Ectodermal cell (in vitro differentiated cells): ENCODE results near the gene ASTN2.

ENCODE experiments used
- H3K27ac ChIP-seq: 2 replicates; pipeline ENCODE4 v1.7.0; 2013; ENCODE audit warnings: mild to moderate bottlenecking, low read depth, low read length; ENCODE audit not compliant: insufficient read depth, poor library complexity, severe bottlenecking
- H3K27me3 ChIP-seq: 2 replicates; pipeline ENCODE4 v1.7.0; 2013; ENCODE audit warnings: mild to moderate bottlenecking, low read length; ENCODE audit not compliant: insufficient read depth, control insufficient read depth, poor library complexity, severe bottlenecking
- H3K36me3 ChIP-seq: one replicate; pipeline ENCODE4 v1.7.0; 2013; ENCODE audit warnings: low read length; ENCODE audit not compliant: control insufficient read depth, insufficient read depth
- H3K4me1 ChIP-seq: one replicate; pipeline ENCODE4 v1.7.0; 2013; ENCODE audit warnings: low read length; ENCODE audit not compliant: control insufficient read depth, insufficient read depth
- H3K4me3 ChIP-seq: 2 replicates; pipeline ENCODE4 v1.7.0; 2013; ENCODE audit warnings: low read depth, low read length, control low read depth; ENCODE audit not compliant: insufficient read depth
- H3K9me3 ChIP-seq: 2 replicates; pipeline ENCODE4 v1.7.0; 2013; ENCODE audit warnings: mild to moderate bottlenecking, low read length, moderate library complexity; ENCODE audit not compliant: control insufficient read depth
- WGBS, 2 experiments: methylation state at CpG; one replicate each; pipeline ENCODE4 v1.1.7; 2013; ENCODE audit warnings: missing lambda C conversion rate in 2 of 2; 5-methylcytosine and 5-hydroxymethylcytosine counted together

ASTN2 gene

DNA sequence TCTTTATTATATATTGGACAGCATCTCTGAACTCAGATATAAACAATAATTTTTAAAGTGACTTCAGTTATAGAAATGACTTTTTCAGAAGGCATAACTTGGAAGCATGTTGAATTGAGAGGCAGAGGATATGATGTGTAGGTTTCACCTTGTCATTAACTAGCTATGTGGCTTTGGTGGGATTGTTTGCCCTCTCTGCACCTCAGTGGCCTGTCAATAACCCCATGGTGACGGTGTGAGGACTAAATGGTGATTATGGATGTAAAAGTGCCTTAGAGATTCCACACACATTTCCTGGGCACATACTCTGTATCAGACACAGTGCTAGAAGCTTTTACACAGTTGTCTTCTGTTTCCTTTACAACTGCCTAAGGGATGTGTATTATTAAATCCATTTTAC, 962.6 kb downstream of the ASTN2 start:
- 80% methylated on average over 1 of the region's 1 CpG; no CpG with 5 or more reads in 1 of the 2 experiments for WGBS, 2 experiments
- no peaks in the 10 kb centered on the region for H3K36me3 ChIP-seq
- no peaks in the 10 kb centered on the region for H3K27me3 ChIP-seq
- no peaks in the 10 kb centered on the region for H3K9me3 ChIP-seq
- H3K4me1 ChIP-seq, result no peaks in the 10 kb centered on the region
- no peak overlapping the region for H3K4me3 ChIP-seq
- no peak overlapping the region for H3K27ac ChIP-seq

DNA sequence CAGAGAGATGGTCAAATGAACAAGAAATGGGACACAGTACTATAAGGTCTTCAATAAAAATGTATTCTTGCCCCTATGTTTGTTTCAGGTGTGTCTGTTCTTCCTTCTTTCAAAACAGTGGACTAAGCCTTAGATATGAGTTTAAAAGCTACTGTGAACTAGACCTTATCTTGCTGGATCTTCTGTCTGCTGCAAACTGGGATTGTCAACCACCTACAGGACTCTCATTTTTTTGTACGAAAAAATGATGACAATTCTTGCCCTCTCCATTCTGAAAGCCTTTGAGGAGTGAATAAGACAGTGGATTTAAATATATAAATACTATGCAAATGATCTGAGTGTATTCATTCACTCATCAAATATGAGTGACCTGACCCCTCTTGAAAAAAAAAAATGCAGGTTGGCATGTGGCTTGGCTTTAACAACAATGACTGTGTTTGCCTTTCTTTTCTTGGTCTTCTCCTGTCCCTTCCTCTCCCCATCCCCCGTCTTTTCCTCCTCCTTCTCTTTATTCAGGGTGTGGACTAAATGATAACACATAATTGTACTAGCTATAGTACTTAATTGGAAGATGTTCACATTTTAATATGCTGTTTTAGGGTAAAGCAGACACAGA, 963.2 kb downstream of the ASTN2 start:
- Histone ChIP-seq H3K4me3 (no peak overlapping the region), H3K9me3 (no peaks in the 10 kb centered on the region), H3K27ac (no peak overlapping the region), H3K36me3 (no peaks in the 10 kb centered on the region), H3K27me3 (no peaks in the 10 kb centered on the region), H3K4me1 (no peaks in the 10 kb centered on the region)
- 86% methylated on average over 2 of the region's 2 CpGs; no CpG with 5 or more reads in 1 of the 2 experiments for WGBS, 2 experiments

DNA sequence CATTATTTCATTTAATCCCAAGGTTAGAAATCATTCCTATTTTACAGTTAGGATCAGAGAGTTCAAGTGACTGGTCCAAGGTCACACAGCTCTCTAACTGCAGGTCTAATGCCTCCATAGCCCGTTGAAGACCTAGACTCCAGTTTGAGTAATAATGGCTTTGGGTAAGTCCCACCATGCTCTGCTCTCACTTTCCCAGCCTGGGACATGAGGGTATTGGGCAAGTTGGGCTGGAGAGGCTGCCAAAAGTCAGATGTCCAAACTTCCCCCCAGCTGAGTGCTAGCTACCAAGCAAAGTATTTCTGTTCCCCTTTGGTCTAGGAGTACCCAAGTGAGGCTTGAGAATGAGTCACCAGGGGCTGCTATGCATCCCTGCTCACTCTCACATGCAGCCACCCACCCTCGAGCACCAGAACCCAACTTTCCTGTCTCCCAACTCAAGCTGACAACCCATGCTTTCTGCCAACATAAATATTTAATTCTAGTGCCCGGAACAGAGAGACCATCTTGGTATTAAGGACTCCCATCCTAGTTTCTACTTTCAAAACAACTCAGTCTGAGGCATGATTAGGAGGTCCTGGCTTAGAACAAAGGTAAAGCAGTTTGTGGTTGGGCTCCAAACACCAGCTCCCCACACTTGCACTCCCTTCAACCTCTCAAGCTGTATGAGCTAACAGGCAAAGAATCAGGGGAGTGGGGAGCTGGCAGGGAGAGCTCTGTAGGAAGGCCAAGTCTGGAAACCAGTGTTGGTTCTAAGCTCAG, 964.3 kb downstream of the ASTN2 start:
- Histone ChIP-seq H3K27ac (no peak overlapping the region), H3K27me3 (no peaks in the 10 kb centered on the region), H3K4me1 (no peaks in the 10 kb centered on the region), H3K36me3 (no peaks in the 10 kb centered on the region), H3K9me3 (no peaks in the 10 kb centered on the region), H3K4me3 (no peak overlapping the region)
- 89 to 97% methylated on average over 3 of the region's 3 CpGs for WGBS, 2 experiments

DNA sequence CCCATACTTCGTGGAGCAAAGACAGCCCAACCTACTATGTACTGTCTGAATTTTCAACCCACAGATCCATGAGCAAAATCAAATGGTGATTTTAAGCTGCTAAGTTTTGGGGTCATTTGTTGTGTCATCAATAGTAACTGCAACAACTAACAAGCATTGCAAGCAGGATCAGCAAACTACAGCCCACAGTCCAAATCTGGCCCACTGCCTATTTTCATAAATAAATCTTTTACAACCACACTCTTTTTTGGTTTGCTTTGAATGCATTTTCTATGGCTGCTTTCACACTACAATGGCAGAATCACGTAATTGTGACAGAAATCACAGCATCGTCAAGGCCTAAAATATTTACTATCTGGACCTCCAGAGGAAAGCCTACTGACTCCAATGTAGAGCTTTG, 964.9 kb downstream of the ASTN2 start:
- Histone ChIP-seq H3K27me3 (no peaks in the 10 kb centered on the region), H3K4me3 (no peak overlapping the region), H3K9me3 (no peaks in the 10 kb centered on the region), H3K27ac (no peak overlapping the region), H3K4me1 (no peaks in the 10 kb centered on the region), H3K36me3 (no peaks in the 10 kb centered on the region)
- 95 to 97% methylated on average over 3 of the region's 3 CpGs for whole genome bisulfite sequencing, 2 experiments

GRCh38 chr9:116448431-116448830, 966.4 kb downstream of the ASTN2 start:
- no peaks in the 10 kb centered on the region for H3K27me3 ChIP-seq
- 94 to 96% methylated on average over 3 of the region's 3 CpGs for WGBS, 2 experiments
- H3K4me1 ChIP-seq, result no peaks in the 10 kb centered on the region
- H3K4me3 ChIP-seq, result no peak overlapping the region
- H3K36me3 ChIP-seq, result no peaks in the 10 kb centered on the region
- no peak overlapping the region for H3K27ac ChIP-seq
- H3K9me3 ChIP-seq, result no peaks in the 10 kb centered on the region

GRCh38 chr9:116447934-116448333, 966.9 kb downstream of the ASTN2 start:
- 82 to 85% methylated on average over 6 of the region's 6 CpGs for WGBS, 2 experiments
- Histone ChIP-seq H3K4me3 (no peak overlapping the region), H3K9me3 (no peaks in the 10 kb centered on the region), H3K4me1 (no peaks in the 10 kb centered on the region), H3K36me3 (no peaks in the 10 kb centered on the region), H3K27me3 (no peaks in the 10 kb centered on the region), H3K27ac (no peak overlapping the region)

DNA sequence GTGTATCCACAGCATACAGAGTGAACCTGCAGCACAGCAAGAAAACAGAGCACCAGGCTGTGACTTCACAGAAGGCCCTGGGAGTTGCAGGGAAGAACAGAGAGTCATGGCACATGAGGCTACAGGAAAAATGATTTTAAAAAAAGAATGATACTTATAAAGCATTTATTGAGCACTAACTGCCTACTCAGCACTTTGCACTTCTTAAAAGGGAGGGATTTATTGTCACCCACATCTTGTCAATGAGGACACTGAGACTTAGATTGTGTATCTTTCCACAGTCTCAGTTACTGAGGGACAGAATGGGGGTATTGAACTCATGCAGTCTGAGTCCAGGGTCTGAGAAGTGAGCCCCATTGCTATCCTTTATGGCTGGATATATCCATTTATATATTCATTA, 972.3 kb downstream of the ASTN2 start:
- H3K36me3 ChIP-seq, result no peaks in the 10 kb centered on the region
- no peaks in the 10 kb centered on the region for H3K9me3 ChIP-seq
- H3K27ac ChIP-seq, result no peak overlapping the region
- H3K27me3 ChIP-seq, result no peaks in the 10 kb centered on the region
- H3K4me3 ChIP-seq, result no peak overlapping the region
- H3K4me1 ChIP-seq, result no peaks in the 10 kb centered on the region

- H3K4me3 ChIP-seq, result no peak overlapping the region
- no peaks in the 10 kb centered on the region for H3K27me3 ChIP-seq
- H3K4me1 ChIP-seq, result no peaks in the 10 kb centered on the region
- 90 to 91% methylated on average over 11 of the region's 11 CpGs for WGBS, 2 experiments
- H3K9me3 ChIP-seq, result no peaks in the 10 kb centered on the region
- no peak overlapping the region for H3K27ac ChIP-seq
- H3K36me3 ChIP-seq, result no peaks in the 10 kb centered on the region
These were observed 977.2 kb downstream of the ASTN2 start for GRCh38 chr9:116437411-116438370.

- Histone ChIP-seq H3K4me1 (no peaks in the 10 kb centered on the region), H3K9me3 (no peaks in the 10 kb centered on the region), H3K4me3 (no peak overlapping the region), H3K27me3 (no peaks in the 10 kb centered on the region), H3K36me3 (no peaks in the 10 kb centered on the region), H3K27ac (no peak overlapping the region)
- WGBS, 2 experiments, result 100% methylated on average over 1 of the region's 1 CpG; no CpG with 5 or more reads in 1 of the 2 experiments
These were observed 978.7 kb downstream of the ASTN2 start for GRCh38 chr9:116436121-116436520.

- 81 to 83% methylated on average over 4 of the region's 4 CpGs for WGBS, 2 experiments
- Histone ChIP-seq H3K4me1 (no peaks in the 10 kb centered on the region), H3K36me3 (no peaks in the 10 kb centered on the region), H3K4me3 (no peak overlapping the region), H3K27me3 (no peaks in the 10 kb centered on the region), H3K27ac (no peak overlapping the region), H3K9me3 (no peaks in the 10 kb centered on the region)
These were observed 979.2 kb downstream of the ASTN2 start for GRCh38 chr9:116435706-116436105.
